ELR (cell line): ENCODE measurements around the gene IL12RB1.

Source experiments
- DNase-seq: peaks from one replicate; pipeline ENCODE4 v3.0.0-alpha.2; 2015; ENCODE audit warnings: low read depth

IL12RB1 gene

GRCh38 chr19:18086590-18087138, at the start of gene IL12RB1:
Gene IL12RB1 (minus strand): TSS chr19:18086934. CDS start chr19:18086823, 111 bp downstream.
- peak; percentile 38 for DNase-seq

- no peak for DNase-seq
These were observed 49.2 kb upstream of the IL12RB1 start for GRCh38 chr19:18135712-18136584.

- no peak for DNase-seq
These were observed 45.3 kb upstream of the IL12RB1 start for GRCh38 chr19:18131841-18132596.

- DNase-seq = no peak
These were observed 43.9 kb upstream of the IL12RB1 start for GRCh38 chr19:18130523-18131242.

GRCh38 chr19:18128805-18129204, 42.1 kb upstream of the IL12RB1 start:
- no peak for DNase-seq

- DNase-seq = peak; percentile 84
These were observed 41.3 kb upstream of the IL12RB1 start for GRCh38 chr19:18128044-18128443.

- no peak for DNase-seq
These were observed 39.4 kb upstream of the IL12RB1 start for GRCh38 chr19:18126097-18126496.

GRCh38 chr19:18123819-18124218, 37.1 kb upstream of the IL12RB1 start:
- no peak for DNase-seq

- DNase-seq = no peak
These were observed 36.4 kb upstream of the IL12RB1 start for GRCh38 chr19:18122860-18123795.

- DNase-seq = no peak
These were observed 35.7 kb upstream of the IL12RB1 start for GRCh38 chr19:18122424-18122823.

- no peak for DNase-seq
These were observed 34.4 kb upstream of the IL12RB1 start for GRCh38 chr19:18121166-18121565.

- DNase-seq = no peak
These were observed 33.4 kb upstream of the IL12RB1 start for GRCh38 chr19:18120127-18120526.

- DNase-seq = no peak
These were observed 33.0 kb upstream of the IL12RB1 start for GRCh38 chr19:18119717-18120105.

- peak; percentile 24 for DNase-seq
These were observed 32.4 kb upstream of the IL12RB1 start for GRCh38 chr19:18119013-18119716.

GRCh38 chr19:18118420-18119012, 31.8 kb upstream of the IL12RB1 start:
- DNase-seq = peak; percentile 15

GRCh38 chr19:18117692-18118378, 31.1 kb upstream of the IL12RB1 start:
- peak; percentile 87 for DNase-seq

GRCh38 chr19:18117364-18117691, 30.6 kb upstream of the IL12RB1 start:
- no peak for DNase-seq

GRCh38 chr19:18114483-18114882, 27.7 kb upstream of the IL12RB1 start:
- no peak for DNase-seq

- DNase-seq = no peak
These were observed 27.1 kb upstream of the IL12RB1 start for GRCh38 chr19:18113827-18114226.
